IMR-90 (cell line): ENCODE data around the gene GRB2. TPM values are rescaled to one million over a fixed set of nuclear protein-coding genes. Genes with fewer than 3 reads are reported as not detected.
"Not testable (repeated sequence)": the region's sequence is repeated elsewhere in the genome, so short reads cannot be mapped to it uniquely, and the experiment has no call there.

ENCODE experiments used
- ATAC-seq: fragments of 200-7000 bp; cut with Tn5 transposase; 2 replicates; pipeline ENCODE4 v1.9.1; 2020; ENCODE audit warnings: low read depth, mild to moderate bottlenecking, moderate library complexity
- BruUV-seq: library from RNA; stranded (reverse); fragments of 400-500 nt; replicated peaks from 2 replicates; lab custom pipeline; 2021; lab: Mats Ljungman, UMichigan
- CTCF ChIA-PET: fragments of 300-600 bp; formaldehyde crosslinking; extraction: SDS; loops from one replicate; lab custom pipeline; 2021; ENCODE audit warnings: antibody characterized with exemption; lab: Yijun Ruan, JAX
- POLR2A ChIA-PET: fragments of 300-600 bp; sonication (Branson Sonifier 250); formaldehyde crosslinking; loops from one replicate; lab custom pipeline; 2022; ENCODE audit warnings: antibody characterized with exemption; ENCODE audit not compliant: unreplicated experiment; lab: Charles Lee
- DNase-seq: peaks from one replicate; pipeline ENCODE4 v3.0.0; 2013
- H2AFZ ChIP-seq: replicated peaks from 2 replicates; pipeline ENCODE3; 2013; ENCODE audit warnings: low read length, mild to moderate bottlenecking; ENCODE audit not compliant: poor library complexity
- H2AK5ac ChIP-seq: 2 replicates; pipeline ENCODE4 v1.6.1; 2013; ENCODE audit warnings: low read depth, low read length, inconsistent platforms
- H2AK9ac ChIP-seq: replicated peaks from 2 replicates; pipeline ENCODE3; 2013; ENCODE audit warnings: mild to moderate bottlenecking, low read depth, low read length, moderate library complexity; ENCODE audit not compliant: poor library complexity
- H2BK120ac ChIP-seq: 2 replicates; pipeline ENCODE4 v1.6.1; 2013; ENCODE audit warnings: low read depth, low read length, inconsistent platforms
- H2BK15ac ChIP-seq: 3 replicates; pipeline ENCODE4 v1.6.1; 2013; ENCODE audit warnings: low read depth, low read length, inconsistent platforms
- H2BK20ac ChIP-seq: 2 replicates; pipeline ENCODE4 v1.6.1; 2013; ENCODE audit warnings: low read depth, mild to moderate bottlenecking, inconsistent platforms, low read length, moderate library complexity
- H2BK5ac ChIP-seq: 2 replicates; pipeline ENCODE4 v1.6.1; 2013; ENCODE audit warnings: mild to moderate bottlenecking, low read depth, low read length, inconsistent platforms; ENCODE audit not compliant: poor library complexity, severe bottlenecking
- H3K14ac ChIP-seq: replicated peaks from 2 replicates; pipeline ENCODE4 v1.6.1; 2013; ENCODE audit warnings: low read depth, low read length, inconsistent platforms
- H3K18ac ChIP-seq: 2 replicates; pipeline ENCODE4 v1.6.1; 2013; ENCODE audit warnings: low read depth, low read length, control low read depth
- H3K23ac ChIP-seq: 2 replicates; pipeline ENCODE4 v1.6.1; 2013; ENCODE audit warnings: low read depth, low read length, inconsistent platforms
- H3K27ac ChIP-seq: 2 replicates; pipeline ENCODE4 v1.5.1; 2013; ENCODE audit warnings: mild to moderate bottlenecking, control low read depth, low read length; ENCODE audit not compliant: insufficient read depth
- H3K27me3 ChIP-seq: 2 replicates; pipeline ENCODE4 v1.6.1; 2013; ENCODE audit warnings: low read length; ENCODE audit not compliant: control insufficient read depth, insufficient read depth
- H3K36me3 ChIP-seq: 2 replicates; pipeline ENCODE4 v1.6.1; 2013; ENCODE audit warnings: low read length, mixed read lengths; ENCODE audit not compliant: control insufficient read depth, insufficient read depth
- H3K4ac ChIP-seq: 2 replicates; pipeline ENCODE4 v1.6.1; 2013; ENCODE audit warnings: low read depth, low read length, inconsistent platforms
- H3K4me1 ChIP-seq: 2 replicates; pipeline ENCODE4 v1.6.1; 2013; ENCODE audit warnings: low read length, mixed read lengths; ENCODE audit not compliant: control insufficient read depth, insufficient read depth
- H3K4me2 ChIP-seq: 2 replicates; pipeline ENCODE4 v1.6.1; 2013; ENCODE audit warnings: low read depth, mild to moderate bottlenecking, control low read depth, low read length, moderate library complexity
- H3K4me3 ChIP-seq: 2 replicates; pipeline ENCODE4 v1.5.1; 2013; ENCODE audit warnings: low read depth, mild to moderate bottlenecking, control low read depth, low read length, moderate library complexity; ENCODE audit not compliant: insufficient read depth
- H3K56ac ChIP-seq: 2 replicates; pipeline ENCODE4 v1.6.1; 2013; ENCODE audit warnings: low read length, inconsistent platforms; ENCODE audit not compliant: insufficient read depth; ENCODE audit errors: extremely low read depth
- H3K79me1 ChIP-seq, 2 experiments: 2 replicates each; pipeline ENCODE4 v1.6.1; 2013; ENCODE audit warnings: low read length in 2 of 2, inconsistent platforms in 1 of 2, low read depth in 1 of 2
- H3K9ac ChIP-seq: 2 replicates; pipeline ENCODE4 v1.6.1; 2013; ENCODE audit warnings: low read depth, low read length, control low read depth
- H3K9me1 ChIP-seq: 2 replicates; pipeline ENCODE4 v1.6.1; 2013; ENCODE audit warnings: low read length, inconsistent platforms; ENCODE audit not compliant: insufficient read depth
- H3K9me3 ChIP-seq: 2 replicates; pipeline ENCODE4 v1.6.1; 2013; ENCODE audit warnings: low read length; ENCODE audit not compliant: control insufficient read depth, insufficient read depth
- H4K20me1 ChIP-seq: 2 replicates; pipeline ENCODE4 v1.6.1; 2013; ENCODE audit warnings: low read length, inconsistent platforms; ENCODE audit not compliant: insufficient read depth
- H4K5ac ChIP-seq: 2 replicates; pipeline ENCODE4 v1.6.1; 2013; ENCODE audit warnings: mild to moderate bottlenecking, low read depth, low read length, control low read depth
- H4K8ac ChIP-seq, 2 experiments: 2 replicates each; pipeline ENCODE4 v1.6.1; 2013; ENCODE audit warnings: low read depth in 2 of 2, low read length in 2 of 2, control low read depth in 1 of 2, inconsistent platforms in 1 of 2
- H4K91ac ChIP-seq: 2 replicates; pipeline ENCODE4 v1.6.1; 2013; ENCODE audit warnings: low read depth, low read length, inconsistent platforms; ENCODE audit not compliant: insufficient read depth
- MAFK ChIP-seq: IDR thresholded peaks from 2 replicates; pipeline ENCODE4 v1.6.1; 2012; ENCODE audit warnings: low read depth, low read length, improper control_type of control experiment
- WGBS, 2 experiments: methylation state at CpG; one replicate each; pipeline versions ENCODE4 v1.1.5 to v1.1.7; 2013; ENCODE audit warnings: missing lambda C conversion rate in 2 of 2; ENCODE audit not compliant: insufficient read length in 1 of 2; ENCODE audit errors: extremely low coverage in 2 of 2; 5-methylcytosine and 5-hydroxymethylcytosine counted together
- dilution Hi-C: fragments of 300-500 bp; cut with HindIII; formaldehyde crosslinking; loops from one replicate; pipeline ENCODE4 v1.14.3; 2018; ENCODE audit warnings: low sequenced_read_pairs; ENCODE audit not compliant: unreplicated experiment
- in situ Hi-C: fragments of 300-500 bp; cut with MboI; formaldehyde crosslinking; loops from 3 replicates; pipeline ENCODE4 v1.14.3; 2019; ENCODE audit warnings: low sequenced_read_pairs, inconsistent platforms, mixed read lengths
- intact Hi-C: fragments of 100-400 bp; cut with micrococcal nuclease; formaldehyde crosslinking; loops from 2 replicates; pipeline ENCODE4 v1.10.0; 2022
- polyA plus RNA-seq, 3 experiments: library from polyadenylated mRNA; depleted of rRNA; stranded (reverse); fragments of >200 nt; gene quantifications; 2 replicates each; pipeline ENCODE4 v1.2.3, GENCODE V29; 2012; ENCODE audit warnings: low replicate concordance in 1 of 3
- total RNA-seq: library from RNA; depleted of rRNA; stranded (reverse); fragments of >200 nt; gene quantifications from 2 replicates; pipeline ENCODE4 v1.2.3, GENCODE V29; 2012
- TF ChIP-seq, protein P1 (sequence below): conservative IDR thresholded peaks from 2 replicates; pipeline ENCODE4 v1.5.1; 2012; ENCODE audit warnings: mild to moderate bottlenecking, low read depth, low read length, improper control_type of control experiment

The GRB2 gene
- total and polyA plus RNA-seq, 2 of the 4 experiments (the other 2 are of a cell fraction), result 49.3 to 62.1 TPM

DNA sequence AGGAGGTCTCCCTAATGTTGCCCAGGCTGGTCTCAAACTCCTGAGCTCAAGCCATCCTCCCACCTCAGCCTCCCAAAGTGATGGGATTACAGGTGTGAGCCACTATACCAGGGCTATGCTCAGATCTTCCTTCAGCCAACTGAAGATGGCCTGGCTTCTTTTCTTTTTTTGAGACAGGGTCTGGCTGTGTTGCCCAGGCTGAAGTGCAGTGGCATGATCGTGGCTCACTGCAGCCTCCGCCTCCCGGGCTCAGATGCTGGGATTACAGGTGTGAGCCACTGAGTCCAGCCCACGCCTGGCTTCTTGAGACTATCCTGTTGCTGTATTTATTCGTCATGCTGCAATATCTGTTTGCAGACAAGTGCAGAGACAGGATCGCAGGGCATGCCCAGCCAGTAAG lies 120.4 kb downstream of the GRB2 start:
- Histone ChIP-seq H3K4ac (no peak overlapping the region), H3K9me3 (no peaks in the 10 kb centered on the region), H3K27me3 (no peaks in the 10 kb centered on the region), H3K79me1 (peaks cover 0 to 13% of the 10 kb centered on the region in 2 experiments; a peak in 1 of 4 replicates), H3K23ac (no peak overlapping the region), H3K4me3 (no peak overlapping the region), H2AFZ (no peak overlapping the region), H3K36me3 (peaks cover 3% of the 10 kb centered on the region; the same call in 1 of the 2 replicates), H4K91ac (no peak overlapping the region), H3K9ac (no peak overlapping the region), H2AK5ac (no peak overlapping the region), H3K27ac (no peak overlapping the region), H4K8ac (no peak overlapping the region), H2BK5ac (no peak overlapping the region), H4K20me1 (no peaks in the 10 kb centered on the region), H3K9me1 (peaks cover 4% of the 10 kb centered on the region; the same call in 1 of the 2 replicates), H4K5ac (no peak overlapping the region), H2AK9ac (no peak overlapping the region), H3K14ac (no peak overlapping the region), H2BK15ac (no peak overlapping the region), H3K4me1 (no peaks in the 10 kb centered on the region), H3K18ac (no peak overlapping the region), H3K4me2 (no peak overlapping the region), H2BK120ac (no peak overlapping the region), H3K56ac (no peak overlapping the region), H2BK20ac (no peak overlapping the region)
- 94% methylated on average over 5 of the region's 6 CpGs; no CpG with 5 or more reads in 1 of the 2 experiments for WGBS, 2 experiments
- TF ChIP-seq, protein P1, sequence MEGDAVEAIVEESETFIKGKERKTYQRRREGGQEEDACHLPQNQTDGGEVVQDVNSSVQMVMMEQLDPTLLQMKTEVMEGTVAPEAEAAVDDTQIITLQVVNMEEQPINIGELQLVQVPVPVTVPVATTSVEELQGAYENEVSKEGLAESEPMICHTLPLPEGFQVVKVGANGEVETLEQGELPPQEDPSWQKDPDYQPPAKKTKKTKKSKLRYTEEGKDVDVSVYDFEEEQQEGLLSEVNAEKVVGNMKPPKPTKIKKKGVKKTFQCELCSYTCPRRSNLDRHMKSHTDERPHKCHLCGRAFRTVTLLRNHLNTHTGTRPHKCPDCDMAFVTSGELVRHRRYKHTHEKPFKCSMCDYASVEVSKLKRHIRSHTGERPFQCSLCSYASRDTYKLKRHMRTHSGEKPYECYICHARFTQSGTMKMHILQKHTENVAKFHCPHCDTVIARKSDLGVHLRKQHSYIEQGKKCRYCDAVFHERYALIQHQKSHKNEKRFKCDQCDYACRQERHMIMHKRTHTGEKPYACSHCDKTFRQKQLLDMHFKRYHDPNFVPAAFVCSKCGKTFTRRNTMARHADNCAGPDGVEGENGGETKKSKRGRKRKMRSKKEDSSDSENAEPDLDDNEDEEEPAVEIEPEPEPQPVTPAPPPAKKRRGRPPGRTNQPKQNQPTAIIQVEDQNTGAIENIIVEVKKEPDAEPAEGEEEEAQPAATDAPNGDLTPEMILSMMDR, result no peak
- no peak for TF ChIP-seq MAFK
- ATAC-seq (no peak), DNase-seq (no peak)
- dilution Hi-C loops (no loop called here), intact Hi-C loops (no loop called here), in situ Hi-C loops (no loop called here)
- no TSS peak for BruUV-seq
- ChIA-PET POLR2A (no interaction called here), CTCF (no interaction called here)

DNA sequence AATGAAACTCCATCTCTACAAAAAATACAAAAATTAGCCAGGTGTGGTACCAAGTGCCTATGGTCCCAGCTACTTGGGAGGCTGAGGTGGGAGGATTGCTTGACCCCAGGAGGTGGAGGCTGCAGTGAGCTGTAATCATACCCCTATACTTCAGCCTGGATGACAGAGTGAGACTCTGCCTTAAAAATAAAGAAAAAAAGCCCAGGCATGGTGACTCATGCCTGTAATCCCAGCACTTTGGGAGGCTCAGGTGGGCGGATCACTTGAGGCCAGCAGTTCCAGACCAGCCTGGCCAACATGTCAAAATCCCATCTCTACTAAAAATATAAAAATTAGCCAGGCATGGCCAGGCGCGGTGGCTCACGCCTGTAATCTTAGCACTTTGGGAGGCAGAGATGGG lies 125.3 kb downstream of the GRB2 start:
- WGBS, 2 experiments, result no CpG with 5 or more reads among the region's 4 CpGs
- POLR2A ChIA-PET, BruUV-seq, H4K91ac ChIP-seq, H3K9ac ChIP-seq, H2AK9ac ChIP-seq, H3K14ac ChIP-seq, H2AFZ ChIP-seq, H3K79me1 ChIP-seq, H4K8ac ChIP-seq, H3K9me3 ChIP-seq, H4K20me1 ChIP-seq, H3K36me3 ChIP-seq, H4K5ac ChIP-seq, DNase-seq, intact Hi-C loops, H3K4ac ChIP-seq, H3K27me3 ChIP-seq, H3K4me2 ChIP-seq, H2BK5ac ChIP-seq, H2AK5ac ChIP-seq, in situ Hi-C loops, H3K4me1 ChIP-seq, H3K27ac ChIP-seq, H2BK20ac ChIP-seq, H3K4me3 ChIP-seq, dilution Hi-C loops, H2BK120ac ChIP-seq, H3K9me1 ChIP-seq, H3K23ac ChIP-seq, H2BK15ac ChIP-seq, H3K18ac ChIP-seq, H3K56ac ChIP-seq: not testable (repeated sequence)
- CTCF ChIA-PET, result interaction anchor here (1.5 kb wide), 1 partner anchor 9 kb away, joined by 4 read pairs; the partner anchor contains the start of gene SLC25A19
- ATAC-seq, result peak; percentile 65
